Brain microvascular endothelial cell (primary cell): ENCODE results near the gene CD79A.

Experiments
- DNase-seq: peaks from one replicate; pipeline ENCODE4 v3.0.0-alpha.2; 2020
- H3K27ac ChIP-seq: fragments of 250-450 bp; sonication (Bioruptor Pico); 2 replicates; pipeline ENCODE4 v1.5.1; 2020; ENCODE audit warnings: mild to moderate bottlenecking, moderate library complexity
- H3K27me3 ChIP-seq: fragments of 250-450 bp; sonication (Bioruptor Pico); replicated peaks from 2 replicates; pipeline ENCODE4 v1.5.1; 2020; ENCODE audit warnings: mild to moderate bottlenecking
- H3K36me3 ChIP-seq: fragments of 250-450 bp; sonication (Bioruptor Pico); replicated peaks from 2 replicates; pipeline ENCODE4 v1.5.1; 2020; ENCODE audit warnings: mild to moderate bottlenecking
- H3K4me3 ChIP-seq: 2 replicates; pipeline ENCODE4 v1.5.1; 2011; ENCODE audit warnings: low read depth, mild to moderate bottlenecking, control low read depth, low read length, moderate library complexity
- in situ Hi-C: cut with HindIII; loops from 2 replicates; pipeline ENCODE4 v1.10.0; 2017; ENCODE audit warnings: low sequenced_read_pairs, low pct_ligation_motif_present
- TF ChIP-seq, protein P1 (sequence below): IDR thresholded peaks from 2 replicates; pipeline ENCODE4 v1.5.1; 2011; ENCODE audit warnings: low read depth, mild to moderate bottlenecking, moderate library complexity, low read length, control low read depth, inconsistent platforms; ENCODE audit errors: missing control alignments

Gene CD79A

DNA sequence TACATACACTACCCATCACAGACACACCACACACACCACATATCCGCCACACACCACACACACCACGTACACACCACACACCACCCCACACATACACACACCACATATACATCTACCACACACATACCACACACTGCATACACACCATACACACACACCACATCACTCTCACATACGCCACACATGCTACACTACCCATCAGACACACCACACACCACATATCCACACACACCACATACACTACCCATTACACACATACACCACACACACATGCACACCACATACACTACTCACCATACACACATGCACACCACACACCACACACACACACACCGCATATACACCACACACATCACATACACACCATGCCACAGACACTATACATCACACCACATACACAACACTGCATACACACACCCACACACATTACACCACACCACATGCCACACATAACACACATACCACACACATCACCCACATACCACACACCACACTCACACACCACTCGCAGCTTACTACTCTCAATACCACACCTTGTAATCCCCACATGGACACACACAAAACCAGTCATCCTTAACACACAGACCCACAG lies 41.7 kb downstream of the CD79A start:
- H3K27me3 ChIP-seq = peaks cover 63% of the 10 kb centered on the region
- TF ChIP-seq, protein P1, sequence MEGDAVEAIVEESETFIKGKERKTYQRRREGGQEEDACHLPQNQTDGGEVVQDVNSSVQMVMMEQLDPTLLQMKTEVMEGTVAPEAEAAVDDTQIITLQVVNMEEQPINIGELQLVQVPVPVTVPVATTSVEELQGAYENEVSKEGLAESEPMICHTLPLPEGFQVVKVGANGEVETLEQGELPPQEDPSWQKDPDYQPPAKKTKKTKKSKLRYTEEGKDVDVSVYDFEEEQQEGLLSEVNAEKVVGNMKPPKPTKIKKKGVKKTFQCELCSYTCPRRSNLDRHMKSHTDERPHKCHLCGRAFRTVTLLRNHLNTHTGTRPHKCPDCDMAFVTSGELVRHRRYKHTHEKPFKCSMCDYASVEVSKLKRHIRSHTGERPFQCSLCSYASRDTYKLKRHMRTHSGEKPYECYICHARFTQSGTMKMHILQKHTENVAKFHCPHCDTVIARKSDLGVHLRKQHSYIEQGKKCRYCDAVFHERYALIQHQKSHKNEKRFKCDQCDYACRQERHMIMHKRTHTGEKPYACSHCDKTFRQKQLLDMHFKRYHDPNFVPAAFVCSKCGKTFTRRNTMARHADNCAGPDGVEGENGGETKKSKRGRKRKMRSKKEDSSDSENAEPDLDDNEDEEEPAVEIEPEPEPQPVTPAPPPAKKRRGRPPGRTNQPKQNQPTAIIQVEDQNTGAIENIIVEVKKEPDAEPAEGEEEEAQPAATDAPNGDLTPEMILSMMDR = no peak
- in situ Hi-C loops = no loop called here

DNA sequence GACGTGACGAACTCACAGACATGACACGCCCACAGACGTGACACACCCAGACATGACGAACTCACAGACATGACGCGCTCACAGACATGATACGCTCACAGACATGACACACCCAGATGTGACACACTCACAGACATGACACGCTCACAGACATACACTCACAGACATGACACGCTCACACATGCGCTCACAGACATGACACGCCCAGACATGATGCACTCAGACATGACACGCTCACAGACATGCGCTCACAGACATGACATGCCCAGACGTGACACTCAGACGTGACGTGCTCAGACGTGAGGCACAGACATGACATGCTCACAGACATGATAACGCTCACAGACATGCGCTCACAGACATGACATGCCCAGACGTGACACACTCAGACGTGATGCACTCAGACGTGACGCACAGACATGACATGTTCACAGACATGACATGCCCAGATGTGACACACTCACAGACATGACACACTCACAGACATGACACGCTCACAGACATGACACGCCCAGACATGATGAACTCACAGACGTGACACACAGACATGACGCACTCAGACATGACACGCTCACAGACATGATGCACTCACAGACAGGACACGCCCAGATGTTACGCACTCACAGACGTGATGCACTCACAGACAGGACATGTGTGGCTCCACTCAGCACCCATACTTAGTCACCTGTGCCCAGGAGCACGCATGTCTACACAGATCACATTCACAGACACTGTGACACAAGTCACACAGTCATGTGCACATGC lies 43.1 kb downstream of the CD79A start:
- Histone ChIP-seq H3K4me3 (no peak overlapping the region), H3K36me3 (no peaks in the 10 kb centered on the region), H3K27me3 (peaks cover 67% of the 10 kb centered on the region), H3K27ac (no peak overlapping the region)
- DNase-seq = no peak
- in situ Hi-C loops = no loop called here
- TF ChIP-seq, protein P1 = no peak

More for the DNA sequence above, 41.7 kb downstream of the CD79A start:
- DNase-seq = no peak
- no peak overlapping the region for H3K4me3 ChIP-seq
- H3K36me3 ChIP-seq = no peaks in the 10 kb centered on the region
- H3K27ac ChIP-seq = no peak overlapping the region

DNA sequence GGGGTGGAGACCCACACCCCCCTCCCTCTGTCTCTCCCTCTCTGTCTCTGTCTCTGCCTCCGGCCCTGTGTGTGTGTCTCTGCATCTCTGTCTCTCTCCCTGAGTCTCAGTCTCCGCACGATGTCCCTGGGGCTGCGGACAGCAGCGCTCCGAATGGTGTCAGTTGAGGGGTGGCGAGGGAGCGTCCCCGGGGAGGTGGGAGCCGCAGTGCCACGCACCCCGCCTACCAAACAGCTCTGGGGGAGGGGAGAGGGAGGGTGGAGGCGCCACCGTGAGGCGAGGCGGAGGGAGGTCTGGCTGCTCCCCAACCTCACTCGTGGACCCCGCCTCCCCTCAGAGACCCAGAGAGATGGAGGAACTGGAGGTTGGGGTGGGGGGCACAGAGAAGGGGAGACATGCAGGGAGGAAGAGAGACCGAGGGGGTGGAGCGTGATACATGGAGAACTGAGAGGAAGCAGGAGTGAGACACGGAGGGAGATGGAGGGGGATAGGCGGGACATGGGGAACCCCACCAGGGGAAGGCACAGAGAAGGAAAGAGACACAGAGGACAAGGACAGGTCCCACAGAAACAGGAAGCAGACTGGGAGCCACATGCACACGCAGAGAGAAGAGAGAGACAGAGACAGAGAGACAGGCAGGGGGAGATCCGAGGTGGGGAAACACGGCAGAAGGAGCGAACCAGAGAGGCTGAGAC lies 44.0 kb downstream of the CD79A start:
- peaks cover 58% of the 10 kb centered on the region for H3K27me3 ChIP-seq
- no peak overlapping the region for H3K4me3 ChIP-seq

DNA sequence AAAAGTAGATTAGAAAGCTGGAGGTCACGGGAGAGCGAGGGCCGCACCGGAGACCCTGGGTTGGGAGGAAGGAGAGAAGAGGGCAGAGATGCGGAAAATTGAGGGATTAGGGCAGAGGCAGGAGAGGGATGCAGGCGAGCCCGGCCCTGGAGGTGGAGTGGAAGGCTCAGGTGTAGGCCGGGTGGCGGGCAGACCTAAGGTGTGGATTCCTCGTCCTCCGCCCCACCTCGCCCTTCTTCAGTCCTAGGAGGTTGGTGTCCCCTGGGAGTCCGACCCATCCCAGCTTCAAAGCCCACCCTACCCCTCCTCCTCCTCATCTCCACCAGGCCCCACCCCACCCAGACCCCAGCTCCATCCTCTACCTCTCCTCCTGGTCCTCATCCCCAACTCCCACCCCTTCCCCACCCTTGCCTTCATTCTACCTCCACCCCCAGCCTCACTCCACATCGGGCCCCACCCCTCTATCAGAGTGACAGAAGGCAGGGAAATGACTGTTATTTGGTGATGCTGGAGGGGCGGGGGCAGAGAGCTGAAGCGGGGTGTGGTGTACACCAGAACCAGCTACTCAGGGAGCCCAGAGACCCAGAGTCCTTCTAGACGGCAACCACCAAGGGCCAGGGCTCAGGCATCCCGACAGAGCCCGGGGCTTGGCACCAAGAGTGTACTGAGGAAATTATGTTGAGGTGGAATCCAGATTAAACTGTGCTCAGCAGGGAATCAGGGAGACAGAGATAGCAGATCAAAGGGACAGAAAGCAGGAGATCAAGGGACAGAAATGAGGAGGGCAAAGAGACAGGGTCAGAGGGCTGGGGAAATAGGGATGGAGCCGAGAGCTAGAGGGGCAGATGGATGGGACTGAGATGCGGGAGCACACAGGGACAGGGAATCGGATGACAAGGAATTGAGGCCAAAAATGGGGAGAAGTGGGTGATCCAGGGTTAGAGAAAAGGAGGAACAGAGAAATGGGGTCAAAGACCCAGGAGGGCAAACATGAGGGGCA lies 44.8 kb downstream of the CD79A start:
- no peaks in the 10 kb centered on the region for H3K36me3 ChIP-seq
- no peak for DNase-seq
- H3K27me3 ChIP-seq = peaks cover 52% of the 10 kb centered on the region
- H3K4me3 ChIP-seq = no peak overlapping the region
- H3K27ac ChIP-seq = no peak overlapping the region
- TF ChIP-seq, protein P1 = no peak
- in situ Hi-C loops = no loop called here

More for the DNA sequence above, 44.0 kb downstream of the CD79A start:
- in situ Hi-C loops = no loop called here
- TF ChIP-seq, protein P1 = no peak
- Histone ChIP-seq H3K36me3 (no peaks in the 10 kb centered on the region), H3K27ac (no peak overlapping the region)
- DNase-seq = no peak

DNA sequence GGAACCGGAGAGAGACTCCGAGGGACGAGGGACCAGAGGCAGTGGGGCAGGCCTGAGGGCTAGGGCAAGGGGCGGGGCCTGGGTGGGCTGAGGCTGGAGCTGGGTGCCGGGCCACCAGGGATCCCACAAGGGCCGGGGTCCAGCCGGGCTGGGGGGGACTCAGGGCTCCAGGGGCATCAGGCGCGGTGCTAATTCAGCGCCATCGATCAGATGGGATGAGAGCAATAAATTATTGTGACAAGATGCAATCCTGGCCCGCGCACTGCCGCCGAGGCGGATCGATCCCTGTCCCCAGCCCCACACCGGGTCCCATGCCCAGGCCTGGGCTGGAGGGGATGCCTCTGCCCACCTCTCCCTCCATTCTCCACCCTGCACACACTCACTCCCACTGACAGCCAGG lies 45.5 kb downstream of the CD79A start:
- in situ Hi-C loops = no loop called here
- no peak for DNase-seq
- no peak overlapping the region for H3K4me3 ChIP-seq
- no peaks in the 10 kb centered on the region for H3K36me3 ChIP-seq
- H3K27ac ChIP-seq = no peak overlapping the region
- peaks cover 52% of the 10 kb centered on the region for H3K27me3 ChIP-seq
- TF ChIP-seq, protein P1 = no peak
